ENCODE data around the gene NRP2. TPM values are rescaled to one million over a fixed set of nuclear protein-coding genes. Genes with fewer than 3 reads are reported as not detected.

The NRP2 gene
- total RNA-seq, 1 donor from 2014 or later, result 27.8 TPM

DNA sequence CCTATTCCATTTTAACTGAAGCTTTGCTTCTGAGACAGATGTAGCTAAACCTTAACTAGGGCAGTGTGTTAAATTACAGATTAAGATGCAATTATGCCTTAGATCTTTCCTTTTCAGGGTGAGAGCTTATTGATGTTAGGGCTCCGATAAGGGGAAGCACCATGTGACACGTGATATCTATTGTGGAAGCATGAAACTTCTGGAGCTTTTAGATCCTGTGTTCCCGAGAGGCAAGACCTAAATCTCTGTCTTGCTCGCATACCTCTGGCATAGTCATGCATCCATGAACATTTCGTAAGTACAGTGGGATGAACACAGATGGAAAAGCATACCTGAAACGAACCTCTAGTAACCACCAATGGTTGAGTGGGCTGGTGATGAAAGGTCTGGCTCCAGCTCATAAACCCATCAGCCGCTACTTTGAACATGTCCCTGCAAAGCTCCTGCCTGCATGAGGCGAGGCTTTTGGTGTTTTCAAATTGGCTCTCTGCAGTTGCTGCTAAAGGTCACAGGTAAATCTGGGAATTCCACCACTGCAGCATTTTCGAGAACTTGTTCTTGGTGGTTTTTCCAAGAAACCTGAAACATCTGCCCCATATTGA lies 3.7 kb upstream of the NRP2 start:
- H3K27me3 ChIP-seq, result peaks cover 22% of the 10 kb centered on the region
- Mint-ChIP-seq H3K27ac (no peak overlapping the region), H3K4me1 (peaks cover 29% of the 10 kb centered on the region), H3K36me3 (no peaks in the 10 kb centered on the region), H3K27me3 (ENCODE audit: insufficient read depth, low read depth) (peaks cover 27% of the 10 kb centered on the region), H3K4me3 (no peak overlapping the region), H3K9me3 (no peaks in the 10 kb centered on the region)
- H4K20me1 ChIP-seq (ENCODE audit: low read depth), result no peaks in the 10 kb centered on the region
- H3F3A ChIP-seq (ENCODE audit: low read depth), result peaks cover 20% of the 10 kb centered on the region
- no peak overlapping the region for H3K4me3 ChIP-seq
- peaks cover 9% of the 10 kb centered on the region for H3K79me2 ChIP-seq (ENCODE audit: low read depth)
- H3K9me3 ChIP-seq (ENCODE audit: low read depth), result no peaks in the 10 kb centered on the region
- DNase-seq (ENCODE audit: low spot score), result no peak
- H3K4me1 ChIP-seq, result peaks cover 21% of the 10 kb centered on the region
- no peak overlapping the region for H3K9ac ChIP-seq
- no peak overlapping the region for H3K27ac ChIP-seq
- no peak overlapping the region for H3K4me2 ChIP-seq
- TF ChIP-seq EZH2phosphoT487 (IDR thresholded peaks at IDR 0.05), result no peak
- TF ChIP-seq, protein P1, sequence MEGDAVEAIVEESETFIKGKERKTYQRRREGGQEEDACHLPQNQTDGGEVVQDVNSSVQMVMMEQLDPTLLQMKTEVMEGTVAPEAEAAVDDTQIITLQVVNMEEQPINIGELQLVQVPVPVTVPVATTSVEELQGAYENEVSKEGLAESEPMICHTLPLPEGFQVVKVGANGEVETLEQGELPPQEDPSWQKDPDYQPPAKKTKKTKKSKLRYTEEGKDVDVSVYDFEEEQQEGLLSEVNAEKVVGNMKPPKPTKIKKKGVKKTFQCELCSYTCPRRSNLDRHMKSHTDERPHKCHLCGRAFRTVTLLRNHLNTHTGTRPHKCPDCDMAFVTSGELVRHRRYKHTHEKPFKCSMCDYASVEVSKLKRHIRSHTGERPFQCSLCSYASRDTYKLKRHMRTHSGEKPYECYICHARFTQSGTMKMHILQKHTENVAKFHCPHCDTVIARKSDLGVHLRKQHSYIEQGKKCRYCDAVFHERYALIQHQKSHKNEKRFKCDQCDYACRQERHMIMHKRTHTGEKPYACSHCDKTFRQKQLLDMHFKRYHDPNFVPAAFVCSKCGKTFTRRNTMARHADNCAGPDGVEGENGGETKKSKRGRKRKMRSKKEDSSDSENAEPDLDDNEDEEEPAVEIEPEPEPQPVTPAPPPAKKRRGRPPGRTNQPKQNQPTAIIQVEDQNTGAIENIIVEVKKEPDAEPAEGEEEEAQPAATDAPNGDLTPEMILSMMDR (IDR thresholded peaks at IDR 0.05), result no peak
- TF ChIP-seq EZH2 (IDR thresholded peaks at IDR 0.05), result no peak
- H2AFZ ChIP-seq (replicated peaks), result no peak overlapping the region
- H3K36me3 ChIP-seq, result no peaks in the 10 kb centered on the region

- Histone ChIP-seq H3K27me3 (peaks cover 31% of the 10 kb centered on the region), H2AFZ (replicated peaks) (no peak overlapping the region), H3K36me3 (no peaks in the 10 kb centered on the region), H4K20me1 (ENCODE audit: low read depth) (no peaks in the 10 kb centered on the region), H3F3A (ENCODE audit: low read depth) (peaks cover 20% of the 10 kb centered on the region), H3K9me3 (ENCODE audit: low read depth) (no peaks in the 10 kb centered on the region), H3K9ac (no peak overlapping the region), H3K27ac (no peak overlapping the region), H3K4me1 (peaks cover 30% of the 10 kb centered on the region), H3K4me3 (no peak overlapping the region), H3K79me2 (ENCODE audit: low read depth) (peaks cover 18% of the 10 kb centered on the region), H3K4me2 (no peak overlapping the region)
- no peak for DNase-seq (ENCODE audit: low spot score)
- no peaks in the 10 kb centered on the region for H3K9me3 Mint-ChIP-seq
- H3K27ac Mint-ChIP-seq, result no peak overlapping the region
- H3K27me3 Mint-ChIP-seq (ENCODE audit: insufficient read depth, low read depth), result peaks cover 35% of the 10 kb centered on the region
- TF ChIP-seq, protein P1 (IDR thresholded peaks at IDR 0.05), result no peak
- no peak for TF ChIP-seq EZH2 (IDR thresholded peaks at IDR 0.05)
- TF ChIP-seq EZH2phosphoT487 (IDR thresholded peaks at IDR 0.05), result no peak
- H3K4me1 Mint-ChIP-seq, result peaks cover 36% of the 10 kb centered on the region
- no peaks in the 10 kb centered on the region for H3K36me3 Mint-ChIP-seq
- no peak overlapping the region for H3K4me3 Mint-ChIP-seq
These were observed 2.8 kb upstream of the NRP2 start for GRCh38 chr2:205679410-205680009.

GRCh38 chr2:205680067-205680466 lies 2.2 kb upstream of the NRP2 start:
- Mint-ChIP-seq H3K27ac (no peak overlapping the region), H3K36me3 (no peaks in the 10 kb centered on the region)
- H3K36me3 ChIP-seq, result no peaks in the 10 kb centered on the region

More at GRCh38 chr2:205680067-205680466, 2.2 kb upstream of the NRP2 start:
- peaks cover 36% of the 10 kb centered on the region for H3K27me3 ChIP-seq
- peaks cover 41% of the 10 kb centered on the region for H3K4me1 Mint-ChIP-seq
- H3K4me2 ChIP-seq, result no peak overlapping the region
- H4K20me1 ChIP-seq (ENCODE audit: low read depth), result no peaks in the 10 kb centered on the region
- peaks cover 40% of the 10 kb centered on the region for H3K27me3 Mint-ChIP-seq (ENCODE audit: insufficient read depth, low read depth)
- TF ChIP-seq, protein P1 (IDR thresholded peaks at IDR 0.05), result peak; percentile 84
- peak; percentile 29 for TF ChIP-seq EZH2 (IDR thresholded peaks at IDR 0.05)
- TF ChIP-seq EZH2phosphoT487 (IDR thresholded peaks at IDR 0.05), result no peak
- peaks cover 24% of the 10 kb centered on the region for H3K79me2 ChIP-seq (ENCODE audit: low read depth)
- H3K9me3 Mint-ChIP-seq, result no peaks in the 10 kb centered on the region
- no peak overlapping the region for H3K27ac ChIP-seq
- peak overlapping the region; percentile 60 for H3K4me3 Mint-ChIP-seq
- no peak overlapping the region for H3K4me3 ChIP-seq
- DNase-seq (ENCODE audit: low spot score), result peak; percentile 94
- H3K9ac ChIP-seq, result no peak overlapping the region
- no peak overlapping the region for H2AFZ ChIP-seq (replicated peaks)
- peaks cover 20% of the 10 kb centered on the region for H3F3A ChIP-seq (ENCODE audit: low read depth)
- H3K4me1 ChIP-seq, result peaks cover 35% of the 10 kb centered on the region
- H3K9me3 ChIP-seq (ENCODE audit: low read depth), result no peaks in the 10 kb centered on the region
